Retinal pigment epithelial cell (primary cell): ENCODE measurements around the gene SP1.
"Not testable (repeated sequence)": the region's sequence is repeated elsewhere in the genome, so short reads cannot be mapped to it uniquely, and the experiment has no call there.

ENCODE experiments used
- DNase-seq: peaks from one replicate; pipeline ENCODE4 v3.0.0-alpha.2; 2010; ENCODE audit warnings: low read depth
- H3K4me3 ChIP-seq: 2 replicates; pipeline ENCODE4 v1.5.1; 2011; ENCODE audit warnings: mild to moderate bottlenecking, low read length, control low read depth, moderate library complexity
- CTCF ChIP-seq: conservative IDR thresholded peaks from 2 replicates; pipeline ENCODE4 v1.5.1; 2011; ENCODE audit warnings: low read depth, low read length, control low read depth, inconsistent platforms

The SP1 gene

DNA sequence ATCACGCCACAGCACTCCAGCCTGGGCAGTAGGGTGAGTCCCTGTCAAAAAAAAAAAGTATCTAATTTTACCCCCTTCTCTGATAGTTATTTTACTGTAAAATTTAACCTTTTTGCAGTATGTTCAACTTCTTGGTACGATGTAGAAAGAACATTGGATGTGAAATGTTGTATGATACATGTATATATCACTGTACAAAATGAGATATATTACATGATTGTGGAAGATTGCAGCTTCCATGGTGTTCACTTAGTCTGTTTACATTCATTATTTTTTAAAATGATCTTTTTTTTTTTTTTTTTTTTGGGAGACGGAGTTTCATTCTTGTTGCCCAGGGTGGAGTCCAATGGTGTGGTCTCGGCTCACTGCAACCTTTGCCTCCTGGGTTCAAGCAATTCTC, 9.0 kb downstream of the SP1 start:
- no peak for TF ChIP-seq CTCF
- no peak for DNase-seq
- no peak overlapping the region for H3K4me3 ChIP-seq

DNA sequence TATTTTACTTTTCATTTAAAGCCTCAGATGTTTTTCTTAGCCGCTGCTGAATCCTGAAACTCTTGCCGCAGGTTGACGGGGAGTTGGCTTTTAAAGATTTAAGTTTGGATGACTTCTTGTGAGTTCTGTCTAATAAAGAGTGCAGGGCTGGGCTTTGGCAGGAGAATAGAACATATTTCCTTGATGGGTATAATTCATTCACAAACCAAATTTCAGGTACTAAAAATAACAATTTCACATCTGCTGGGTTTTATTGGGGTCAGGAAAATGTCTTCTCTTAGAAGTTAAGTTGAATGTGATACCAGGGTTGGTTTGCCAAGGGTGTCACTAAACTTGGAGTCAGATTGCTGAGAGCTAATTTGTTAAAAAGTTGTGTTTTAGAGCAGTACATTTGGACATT, 9.7 kb downstream of the SP1 start:
- no peak for TF ChIP-seq CTCF
- no peak overlapping the region for H3K4me3 ChIP-seq
- no peak for DNase-seq

DNA sequence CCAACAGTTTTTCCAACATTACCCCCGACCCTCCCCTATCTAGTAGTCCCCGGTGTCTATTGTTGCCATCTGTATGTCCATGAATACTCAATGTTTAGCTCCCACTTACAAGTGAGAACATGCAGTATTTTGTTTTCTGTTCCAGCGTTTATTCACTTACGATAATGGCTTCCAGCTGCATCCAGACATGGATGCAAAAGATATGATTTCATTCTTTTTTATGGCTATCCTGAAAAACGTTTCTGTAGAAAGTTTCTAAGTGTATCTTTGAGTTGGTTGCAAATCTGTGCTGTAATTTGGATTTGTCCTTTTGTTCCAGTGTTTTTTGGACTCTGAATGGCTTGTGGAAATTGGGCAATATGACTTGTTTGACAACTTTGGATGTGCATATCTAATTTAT, 11.7 kb downstream of the SP1 start:
- TF ChIP-seq CTCF: no peak
- no peak overlapping the region for H3K4me3 ChIP-seq
- DNase-seq: no peak

DNA sequence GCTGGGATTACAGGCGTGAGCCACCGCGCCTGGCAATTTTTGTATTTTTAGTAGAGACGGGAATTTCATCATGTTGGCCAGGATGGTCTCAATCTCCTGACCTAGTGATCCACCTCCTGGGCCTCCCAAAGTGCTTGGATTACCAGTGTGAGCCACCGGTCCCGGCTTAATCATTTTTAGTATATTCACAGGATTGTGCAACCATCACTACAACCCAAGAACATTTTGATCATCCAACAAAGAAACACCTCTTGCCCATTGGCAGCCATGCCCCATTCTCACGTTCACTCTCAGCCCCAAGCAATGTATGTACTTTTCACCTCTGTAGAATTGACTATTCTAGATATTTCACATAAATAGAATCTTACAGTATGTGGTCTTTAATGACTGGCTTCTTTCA, 19.9 kb downstream of the SP1 start:
- DNase-seq: no peak
- TF ChIP-seq CTCF: no peak

GRCh38 chr12:53402351-53402750, 22.4 kb downstream of the SP1 start:
- not testable (repeated sequence) for H3K4me3 ChIP-seq, DNase-seq

More for the DNA sequence above, 19.9 kb downstream of the SP1 start:
- no peak overlapping the region for H3K4me3 ChIP-seq

DNA sequence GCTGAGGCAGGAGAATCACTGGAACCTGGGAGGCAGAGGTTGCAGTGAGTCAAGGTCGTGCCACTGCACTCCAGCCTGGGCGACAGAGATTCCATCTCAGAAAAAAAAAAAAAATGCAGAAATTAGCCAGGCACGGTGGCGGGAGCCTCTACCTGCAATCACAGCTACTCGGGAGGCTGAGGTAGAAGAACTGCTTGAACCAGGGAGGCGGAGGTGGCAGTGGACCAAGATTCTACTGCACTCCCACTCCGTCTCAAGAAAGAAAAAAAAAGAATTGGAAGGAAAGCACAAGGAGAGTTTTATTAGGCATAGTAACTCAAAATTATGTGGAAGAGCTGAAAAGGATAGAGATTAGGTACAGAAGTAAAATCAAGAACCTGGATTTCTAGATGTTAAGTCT, 22.9 kb downstream of the SP1 start:
- H3K4me3 ChIP-seq: no peak overlapping the region
- DNase-seq: no peak
- TF ChIP-seq CTCF: no peak

GRCh38 chr12:53410951-53411350, 31.0 kb downstream of the SP1 start:
- no peak overlapping the region for H3K4me3 ChIP-seq
- DNase-seq: no peak
- no peak for TF ChIP-seq CTCF
